Stimulated activated CD4-positive, alpha-beta T cell treated with anti-CD3 and anti-CD28 coated beads, Interleukin-1b, Interleukin-23, amount 100 ng/mL, for 48 hours (primary cell): ENCODE data around the gene TPSG1.

Source experiments
- DNase-seq: peaks from one replicate; pipeline ENCODE4 v3.0.0-alpha.2; 2020

Gene TPSG1

DNA sequence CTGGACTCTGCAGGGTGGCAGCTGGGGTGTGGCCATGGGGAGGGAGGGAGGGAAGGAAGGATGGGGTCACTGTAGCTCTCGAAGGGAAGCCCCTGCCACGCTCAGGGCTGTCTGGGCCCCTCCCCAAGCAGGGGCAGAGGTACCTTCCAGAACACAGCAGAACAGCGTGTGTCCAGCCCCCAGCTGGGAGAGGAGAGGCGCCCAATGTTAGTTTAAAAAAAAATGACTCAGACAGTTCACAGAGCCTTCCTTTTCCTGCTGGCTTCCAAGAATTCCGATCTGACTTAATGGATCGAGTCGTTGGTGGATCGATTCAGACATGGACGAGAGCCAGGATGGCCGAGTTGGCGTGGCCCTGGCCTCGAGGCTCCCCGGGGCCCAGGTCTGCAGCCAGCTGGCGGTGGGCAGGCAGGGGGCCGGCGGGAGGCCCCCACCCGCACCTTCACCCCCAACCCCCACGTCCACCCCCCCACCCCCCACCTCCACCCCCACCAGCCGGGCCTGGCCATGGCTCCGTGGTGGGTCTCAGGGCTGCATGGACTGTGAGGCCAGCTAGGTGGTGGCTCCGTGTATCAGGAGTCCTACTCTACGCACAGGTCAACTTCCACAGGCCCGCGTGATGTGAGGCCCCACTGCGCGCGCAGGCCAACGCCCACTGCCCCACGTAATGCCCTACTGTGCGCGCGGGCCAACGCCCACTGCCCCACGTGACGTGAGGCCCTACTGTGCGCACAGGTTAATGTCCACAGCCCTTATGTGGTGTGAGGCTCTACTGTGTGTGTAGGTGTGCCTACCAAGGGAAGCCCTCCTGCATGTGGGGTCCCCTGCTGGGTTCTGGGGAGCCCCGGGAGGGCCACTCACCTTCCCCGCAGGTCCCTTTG, 50.4 kb downstream of the TPSG1 start:
- DNase-seq: no peak

DNA sequence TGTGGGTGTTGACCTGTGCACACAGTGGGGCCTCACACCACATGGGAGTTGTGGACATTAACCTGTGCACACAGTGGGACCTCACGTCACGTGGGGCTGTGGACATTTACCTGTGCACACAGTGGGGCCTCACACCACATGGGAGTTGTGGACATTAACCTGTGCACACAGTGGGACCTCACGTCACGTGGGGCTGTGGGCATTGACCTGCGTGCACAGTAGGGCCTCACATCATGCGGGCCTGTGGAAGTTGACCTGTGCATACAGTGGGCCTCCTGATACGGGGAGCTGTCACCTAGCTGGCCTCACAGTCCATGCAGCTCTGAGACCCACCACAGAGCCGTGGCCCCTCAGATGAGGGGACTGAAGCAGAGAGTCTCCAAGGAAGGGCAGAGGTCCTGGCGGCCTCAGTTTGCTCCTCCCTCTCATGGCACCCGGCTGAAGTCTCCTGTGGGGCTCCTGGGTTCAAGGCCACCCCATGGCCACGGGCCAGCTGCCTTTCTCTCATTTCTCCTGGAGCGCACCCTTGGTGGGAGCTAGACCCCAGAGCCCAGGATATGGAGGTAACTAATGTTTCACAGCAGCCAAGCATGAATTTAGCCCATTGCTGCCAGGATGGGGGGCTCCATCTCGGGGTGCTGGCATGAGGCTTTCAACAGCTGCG, 51.1 kb downstream of the TPSG1 start:
- DNase-seq: no peak

DNA sequence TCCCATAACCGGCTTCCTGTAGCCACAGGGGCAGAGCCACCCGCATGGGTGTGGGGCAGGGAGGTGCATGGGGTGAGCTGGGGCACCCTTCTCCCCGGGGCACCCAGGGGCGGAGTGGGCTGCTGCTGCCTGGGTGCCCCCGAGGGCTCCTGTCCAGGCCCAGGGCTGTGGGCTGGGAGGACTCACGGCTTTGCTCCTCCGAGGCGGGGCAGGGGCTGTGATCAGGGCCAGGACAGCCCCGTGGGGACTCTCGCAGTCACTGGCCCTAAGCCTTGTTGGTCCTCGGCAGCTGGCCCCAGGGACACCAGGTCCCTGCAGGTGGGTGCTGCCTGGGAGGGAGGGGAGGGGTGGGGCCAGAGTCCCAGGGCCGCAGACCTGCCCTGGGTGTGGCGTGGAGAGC, 52.4 kb downstream of the TPSG1 start:
- no peak for DNase-seq

DNA sequence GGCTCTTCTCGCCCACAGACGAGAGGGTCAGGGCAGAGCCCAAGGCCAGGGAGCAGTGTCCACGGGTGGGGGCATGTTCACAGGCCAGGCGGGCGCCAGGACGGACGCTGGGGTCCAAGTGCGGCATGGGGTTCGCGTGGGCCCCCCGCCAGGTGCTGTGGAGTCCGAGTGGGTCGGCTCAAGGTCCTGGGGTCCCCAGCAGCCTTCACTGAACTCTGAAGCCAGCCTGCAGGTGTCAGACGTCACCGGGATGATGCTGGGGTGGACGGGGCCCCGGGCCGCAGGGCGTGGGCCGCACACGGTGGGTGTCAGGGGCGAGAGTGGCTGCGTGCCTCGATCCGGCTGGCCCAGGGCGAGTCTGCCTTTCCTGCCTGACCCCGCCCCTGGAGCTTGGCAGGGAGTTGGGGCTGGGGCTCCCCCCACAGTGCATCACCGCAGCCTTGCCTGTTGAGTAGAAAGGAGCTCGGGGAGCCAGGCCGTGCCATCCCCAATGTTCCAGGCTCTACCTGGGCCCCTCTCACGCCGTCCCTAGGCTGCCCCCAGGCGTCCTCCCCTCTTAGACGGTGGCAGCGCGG, 53.1 kb downstream of the TPSG1 start:
- no peak for DNase-seq
